ENCODE measurements around the gene LDAF1. TPM values are rescaled to one million over a fixed set of nuclear protein-coding genes. Genes with fewer than 3 reads are reported as not detected.

Gene LDAF1
- total RNA-seq, 1 donor from 2014 or later: 63.8 TPM

DNA sequence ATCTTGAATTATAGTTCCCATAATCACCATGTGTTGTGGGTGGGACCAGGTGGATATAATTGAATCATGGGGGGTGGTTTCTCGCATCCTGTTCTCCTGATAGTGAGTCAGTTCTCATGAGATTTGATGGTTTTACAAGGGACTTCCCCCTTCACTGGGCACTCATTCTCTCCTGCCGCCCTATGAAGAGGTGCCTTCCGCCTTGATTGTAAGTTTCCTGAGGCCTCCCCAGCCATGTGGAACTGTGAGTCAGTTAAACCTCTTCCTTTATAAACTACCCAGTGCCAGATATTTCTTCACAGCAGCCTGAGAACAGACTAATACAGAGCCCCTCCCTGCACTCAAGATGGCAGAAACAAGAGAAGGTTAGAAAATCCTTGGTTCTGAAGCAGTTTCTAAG lies 26.4 kb downstream of the LDAF1 start:
- H3K4me3 ChIP-seq: no peak overlapping the region
- H3K27me3 ChIP-seq: no peaks in the 10 kb centered on the region
- peaks cover 0 to 24% of the 10 kb centered on the region in 2 donors for H3K36me3 ChIP-seq
- no peak overlapping the region for H3K27ac ChIP-seq
- TF ChIP-seq POLR2A (IDR thresholded peaks at IDR 0.05) (no peak), POLR2AphosphoS5 (IDR thresholded peaks at IDR 0.05; ENCODE audit: insufficient read depth in 1 of 2, low read depth in 1 of 2) (no peak)
- TF ChIP-seq, protein P1, sequence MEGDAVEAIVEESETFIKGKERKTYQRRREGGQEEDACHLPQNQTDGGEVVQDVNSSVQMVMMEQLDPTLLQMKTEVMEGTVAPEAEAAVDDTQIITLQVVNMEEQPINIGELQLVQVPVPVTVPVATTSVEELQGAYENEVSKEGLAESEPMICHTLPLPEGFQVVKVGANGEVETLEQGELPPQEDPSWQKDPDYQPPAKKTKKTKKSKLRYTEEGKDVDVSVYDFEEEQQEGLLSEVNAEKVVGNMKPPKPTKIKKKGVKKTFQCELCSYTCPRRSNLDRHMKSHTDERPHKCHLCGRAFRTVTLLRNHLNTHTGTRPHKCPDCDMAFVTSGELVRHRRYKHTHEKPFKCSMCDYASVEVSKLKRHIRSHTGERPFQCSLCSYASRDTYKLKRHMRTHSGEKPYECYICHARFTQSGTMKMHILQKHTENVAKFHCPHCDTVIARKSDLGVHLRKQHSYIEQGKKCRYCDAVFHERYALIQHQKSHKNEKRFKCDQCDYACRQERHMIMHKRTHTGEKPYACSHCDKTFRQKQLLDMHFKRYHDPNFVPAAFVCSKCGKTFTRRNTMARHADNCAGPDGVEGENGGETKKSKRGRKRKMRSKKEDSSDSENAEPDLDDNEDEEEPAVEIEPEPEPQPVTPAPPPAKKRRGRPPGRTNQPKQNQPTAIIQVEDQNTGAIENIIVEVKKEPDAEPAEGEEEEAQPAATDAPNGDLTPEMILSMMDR (IDR thresholded peaks at IDR 0.05): no peak
- no peaks in the 10 kb centered on the region for H3K4me1 ChIP-seq
- no peak for DNase-seq (ENCODE audit: extremely low spot score in 2 of 2)
- intact Hi-C loops (cut with DNase I): loop anchor here (10.0 kb wide), 1 partner anchor 120 kb away; no protein-coding TSS in a partner anchor
- no peaks in the 10 kb centered on the region for H3K9me3 ChIP-seq

DNA sequence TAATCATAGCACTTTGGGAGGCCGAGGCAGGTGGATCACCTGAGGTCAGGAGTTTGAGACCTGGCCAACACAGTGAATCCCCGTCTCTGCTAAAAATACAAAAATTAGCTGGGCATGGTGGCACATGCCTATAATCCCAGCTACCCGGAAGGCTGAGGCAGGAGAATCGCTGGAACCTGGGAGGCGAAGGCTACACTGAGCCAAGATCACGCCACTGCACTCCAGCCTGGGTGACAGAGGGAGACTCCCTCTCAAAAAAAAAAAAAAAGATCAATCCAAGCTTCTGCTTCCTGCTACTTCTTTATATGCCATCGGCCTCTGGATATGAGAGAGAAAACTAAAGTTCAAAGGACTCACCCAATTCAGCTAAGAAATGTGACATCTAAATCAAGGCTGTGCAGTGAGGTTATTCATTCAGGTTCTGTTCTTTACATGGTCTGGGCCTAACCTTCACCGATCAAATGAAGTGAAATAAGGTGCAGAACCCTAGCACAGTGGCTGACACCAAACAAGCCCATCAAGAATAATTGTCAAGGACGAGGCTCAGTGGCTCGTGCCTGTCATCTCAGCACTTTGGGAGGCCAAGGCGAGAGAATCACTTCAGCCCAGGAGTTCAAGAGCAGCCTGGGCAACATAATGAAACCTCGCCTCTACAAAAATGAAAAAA lies 27.3 kb downstream of the LDAF1 start:
- H3K27me3 ChIP-seq: no peaks in the 10 kb centered on the region
- no peak overlapping the region for H3K4me3 ChIP-seq
- intact Hi-C loops (cut with DNase I): loop anchor here (10.0 kb wide), 1 partner anchor 119 kb away; no protein-coding TSS in a partner anchor
- peaks cover 0 to 15% of the 10 kb centered on the region in 2 donors for H3K36me3 ChIP-seq
- no peaks in the 10 kb centered on the region for H3K9me3 ChIP-seq
- TF ChIP-seq, protein P1 (IDR thresholded peaks at IDR 0.05): no peak
- no peak for TF ChIP-seq POLR2AphosphoS5 (IDR thresholded peaks at IDR 0.05; ENCODE audit: insufficient read depth in 1 of 2, low read depth in 1 of 2)
- TF ChIP-seq POLR2A (IDR thresholded peaks at IDR 0.05): no peak
- no peak for DNase-seq (ENCODE audit: extremely low spot score in 2 of 2)
- no peak overlapping the region for H3K27ac ChIP-seq
- H3K4me1 ChIP-seq: no peaks in the 10 kb centered on the region

DNA sequence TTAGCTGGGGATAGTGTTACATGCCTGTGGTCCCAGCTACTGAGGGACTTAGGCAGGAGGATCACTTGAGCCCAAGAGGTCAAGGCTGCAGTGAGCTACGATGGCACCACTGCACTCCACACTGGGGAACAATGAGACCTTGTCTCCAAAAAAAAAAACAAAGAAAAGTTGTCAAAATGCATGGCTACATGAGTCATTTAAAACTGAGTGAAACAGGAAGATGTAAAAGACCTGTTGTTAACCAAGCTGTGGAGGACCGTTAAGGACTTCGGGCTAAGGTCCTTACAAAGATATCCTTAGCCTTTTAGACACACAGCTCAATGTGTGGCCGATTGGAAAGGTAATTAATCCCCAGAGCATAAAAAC lies 27.8 kb downstream of the LDAF1 start:
- intact Hi-C loops (cut with DNase I): loop anchor here (10.0 kb wide), 1 partner anchor 118 kb away; no protein-coding TSS in a partner anchor
- Histone ChIP-seq H3K4me3 (no peak overlapping the region), H3K4me1 (no peaks in the 10 kb centered on the region)

DNA sequence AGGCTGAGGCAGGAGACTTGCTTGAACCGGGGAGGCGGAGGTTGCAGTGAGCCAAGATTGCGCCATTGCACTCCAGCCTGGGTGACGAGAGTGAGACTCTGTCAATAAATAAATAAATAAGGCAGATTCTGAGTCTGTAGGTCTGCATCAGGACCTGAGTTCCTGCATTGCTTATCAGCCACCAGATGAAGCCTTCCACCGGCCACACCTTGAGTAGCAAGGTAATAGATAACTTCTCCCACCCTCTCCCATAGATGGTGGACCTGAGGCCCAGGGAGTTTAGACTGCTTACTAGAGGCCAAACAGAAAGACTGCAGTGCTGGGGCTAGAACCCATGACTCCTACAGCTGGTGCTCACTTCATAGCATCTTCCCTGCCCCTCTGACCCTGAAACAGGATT lies 30.8 kb downstream of the LDAF1 start:
- TF ChIP-seq POLR2AphosphoS5 (IDR thresholded peaks at IDR 0.05; ENCODE audit: insufficient read depth in 1 of 2, low read depth in 1 of 2) (no peak), POLR2A (IDR thresholded peaks at IDR 0.05) (no peak)
- TF ChIP-seq, protein P1 (IDR thresholded peaks at IDR 0.05): no peak
- Histone ChIP-seq H3K27ac (no peak overlapping the region), H3K4me1 (no peaks in the 10 kb centered on the region), H3K4me3 (no peak overlapping the region), H3K9me3 (no peaks in the 10 kb centered on the region), H3K36me3 (no peaks in the 10 kb centered on the region), H3K27me3 (no peaks in the 10 kb centered on the region)
- DNase-seq (ENCODE audit: extremely low spot score in 2 of 2): no peak
- intact Hi-C loops (cut with DNase I): loop anchor here (10.0 kb wide), 1 partner anchor 115 kb away; no protein-coding TSS in a partner anchor

More for the DNA sequence above, 27.8 kb downstream of the LDAF1 start:
- no peak overlapping the region for H3K27ac ChIP-seq
- TF ChIP-seq POLR2AphosphoS5 (IDR thresholded peaks at IDR 0.05; ENCODE audit: insufficient read depth in 1 of 2, low read depth in 1 of 2) (no peak), POLR2A (IDR thresholded peaks at IDR 0.05) (no peak)
- TF ChIP-seq, protein P1 (IDR thresholded peaks at IDR 0.05): no peak
- no peaks in the 10 kb centered on the region for H3K9me3 ChIP-seq
- H3K36me3 ChIP-seq: peaks cover 0 to 10% of the 10 kb centered on the region in 2 donors
- no peaks in the 10 kb centered on the region for H3K27me3 ChIP-seq
- no peak for DNase-seq (ENCODE audit: extremely low spot score in 2 of 2)

DNA sequence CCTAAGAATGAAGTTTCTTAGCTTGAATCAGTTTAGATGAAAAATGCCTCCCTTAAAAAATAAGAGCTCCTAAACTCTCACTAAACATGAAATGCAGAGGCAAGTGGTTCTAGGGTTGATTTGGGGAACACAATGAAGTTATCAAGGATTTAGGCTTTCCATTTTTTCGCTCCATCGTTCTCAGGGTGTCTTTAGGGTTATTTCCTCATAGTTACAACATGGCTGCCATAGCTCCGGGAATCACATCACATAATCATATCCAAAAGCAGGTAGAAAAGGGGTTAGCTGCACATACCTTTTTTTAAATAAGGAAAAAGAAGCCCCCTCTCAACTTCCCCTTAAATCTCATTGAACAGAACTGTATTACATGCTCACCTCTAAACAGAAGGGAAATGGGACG lies 31.5 kb downstream of the LDAF1 start:
- H3K36me3 ChIP-seq: no peaks in the 10 kb centered on the region
- H3K27me3 ChIP-seq: no peaks in the 10 kb centered on the region
- H3K4me3 ChIP-seq: no peak overlapping the region
- no peak overlapping the region for H3K27ac ChIP-seq
- TF ChIP-seq POLR2A (IDR thresholded peaks at IDR 0.05) (no peak), POLR2AphosphoS5 (IDR thresholded peaks at IDR 0.05; ENCODE audit: insufficient read depth in 1 of 2, low read depth in 1 of 2) (no peak)
- TF ChIP-seq, protein P1 (IDR thresholded peaks at IDR 0.05): no peak
- DNase-seq (ENCODE audit: extremely low spot score in 2 of 2): no peak
- H3K4me1 ChIP-seq: no peaks in the 10 kb centered on the region
- H3K9me3 ChIP-seq: no peaks in the 10 kb centered on the region
- intact Hi-C loops (cut with DNase I): no loop called here

Data from vagina (tissue), 2 donors.